Activated CD4-positive, alpha-beta T cell treated with anti-CD3 and anti-CD28 coated beads for 36 hours (primary cell): Measurements from ENCODE around the gene ANKRD29. TPM values are rescaled to one million over a fixed set of nuclear protein-coding genes. Genes with fewer than 3 reads are reported as not detected.
A peak's percentile ranks its signal among the peaks of the same experiment; 100 is the strongest.
"Not testable (repeated sequence)": the region's sequence is repeated elsewhere in the genome, so short reads cannot be mapped to it uniquely, and the experiment has no call there.

ENCODE experiments used
- ATAC-seq: fragments of 200-7000 bp; cut with Tn5 transposase; one replicate; pipeline ENCODE4 v1.10.0; 2021; ENCODE audit warnings: mild to moderate bottlenecking, moderate library complexity
- CTCF ChIA-PET: fragments of 350-600 bp; sonication (Branson Sonifier 250); formaldehyde crosslinking; loops from one replicate; lab custom pipeline; 2021; ENCODE audit warnings: antibody characterized with exemption; lab: Charles Lee
- POLR2A ChIA-PET: fragments of 350-600 bp; sonication (Branson Sonifier 250); formaldehyde crosslinking; loops from one replicate; lab custom pipeline; 2021; ENCODE audit warnings: antibody characterized with exemption, inconsistent platforms; lab: Charles Lee
- DNase-seq: peaks from one replicate; pipeline ENCODE4 v3.0.0-alpha.2; 2020
- H3K27ac Mint-ChIP-seq: one replicate; pipeline ENCODE4 v1.8.0; 2021; ENCODE audit warnings: mixed read lengths
- H3K27me3 Mint-ChIP-seq: one replicate; pipeline ENCODE4 v1.8.0; 2021; ENCODE audit warnings: mixed read lengths
- H3K36me3 Mint-ChIP-seq: one replicate; pipeline ENCODE4 v1.8.0; 2021; ENCODE audit warnings: low read depth, mixed read lengths
- H3K4me1 Mint-ChIP-seq: one replicate; pipeline ENCODE4 v1.8.0; 2021; ENCODE audit warnings: mixed read lengths
- H3K4me3 Mint-ChIP-seq: one replicate; pipeline ENCODE4 v1.8.0; 2021; ENCODE audit warnings: mild to moderate bottlenecking, moderate library complexity, mixed read lengths
- H3K9me3 Mint-ChIP-seq: one replicate; pipeline ENCODE4 v1.8.0; 2021; ENCODE audit warnings: low read depth, mixed read lengths
- intact Hi-C, 2 experiments: fragments of 100-400 bp; cut with DNase I in 1 of 2; cut with micrococcal nuclease in 1 of 2; formaldehyde crosslinking; loops; one replicate each; pipeline versions ENCODE4 v1.14.2 to v1.15.1; 2022 to 2024; cut with DNase I, micrococcal nuclease
- total RNA-seq, 2 experiments: library from RNA; stranded (reverse); gene quantifications; one replicate each; pipeline ENCODE4 v1.2.3, GENCODE V29; 2021

Gene ANKRD29
- total RNA-seq, 2 experiments from 2014 or later, result 0.21 TPM

- POLR2A ChIA-PET, ATAC-seq, H3K27me3 Mint-ChIP-seq, H3K27ac Mint-ChIP-seq, DNase-seq, H3K4me1 Mint-ChIP-seq, H3K9me3 Mint-ChIP-seq, intact Hi-C loops, H3K4me3 Mint-ChIP-seq, H3K36me3 Mint-ChIP-seq: not testable (repeated sequence)
- CTCF ChIA-PET, result interaction anchor here (1.0 to 3.7 kb wide), 4 partner anchors 9 to 90 kb away, joined by 4 to 23 read pairs (median 10); no protein-coding TSS in a partner anchor
These were observed 49.6 kb downstream of the ANKRD29 start for GRCh38 chr18:23613091-23613475.

DNA sequence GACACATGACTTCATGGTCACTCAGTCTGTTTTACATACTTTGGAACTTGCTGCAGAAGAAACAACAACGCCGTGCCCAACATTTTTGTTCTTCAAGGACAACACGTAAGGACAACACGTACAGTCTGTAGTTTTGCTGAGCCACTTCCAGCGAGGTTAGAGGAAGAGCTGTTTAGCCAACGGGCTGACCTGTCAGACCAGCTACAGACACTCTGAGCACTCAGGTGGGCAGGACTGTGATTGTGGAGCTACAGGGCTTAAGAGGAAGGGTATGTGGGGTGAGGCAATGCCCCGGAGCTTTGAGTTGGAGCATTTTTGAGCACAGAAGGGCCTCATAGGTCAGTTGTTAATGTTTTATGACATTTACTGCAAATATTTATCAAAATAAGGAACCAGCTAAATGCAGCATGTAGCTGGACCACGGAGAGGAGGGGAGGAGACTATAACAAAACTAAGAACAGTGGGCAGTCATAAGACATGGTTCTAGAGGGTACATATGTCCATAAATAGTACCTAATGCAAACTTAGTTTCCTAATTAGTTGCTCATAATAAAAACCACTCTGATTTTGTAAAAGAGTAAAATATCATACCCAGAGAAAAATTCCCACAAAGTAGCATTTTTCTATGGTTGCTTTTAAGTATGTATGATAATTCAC, 50.1 kb downstream of the ANKRD29 start:
- no peak for ATAC-seq

GRCh38 chr18:23609390-23610023, 53.2 kb downstream of the ANKRD29 start:
- Mint-ChIP-seq H3K27ac (no peak overlapping the region), H3K36me3 (no peaks in the 10 kb centered on the region), H3K4me3 (no peak overlapping the region), H3K27me3 (no peaks in the 10 kb centered on the region), H3K4me1 (no peaks in the 10 kb centered on the region), H3K9me3 (no peaks in the 10 kb centered on the region)
- POLR2A ChIA-PET, result no interaction called here
- CTCF ChIA-PET, result interaction anchor here (1.6 kb wide), 1 partner anchor 13 kb away, joined by 6 read pairs; no protein-coding TSS in a partner anchor
- DNase-seq (no peak), ATAC-seq (no peak)
- intact Hi-C loops, result no loop called here

More for the DNA sequence above, 50.1 kb downstream of the ANKRD29 start:
- no peak for DNase-seq
- POLR2A ChIA-PET, result no interaction called here
- Mint-ChIP-seq H3K4me3 (no peak overlapping the region), H3K9me3 (no peaks in the 10 kb centered on the region), H3K27me3 (peaks cover 3% of the 10 kb centered on the region), H3K36me3 (no peaks in the 10 kb centered on the region), H3K27ac (no peak overlapping the region), H3K4me1 (no peaks in the 10 kb centered on the region)
- CTCF ChIA-PET, result interaction anchor here (1.0 to 3.7 kb wide), 3 partner anchors 10 to 90 kb away, joined by 4 to 23 read pairs (median 12); no protein-coding TSS in a partner anchor
- intact Hi-C loops, result no loop called here

DNA sequence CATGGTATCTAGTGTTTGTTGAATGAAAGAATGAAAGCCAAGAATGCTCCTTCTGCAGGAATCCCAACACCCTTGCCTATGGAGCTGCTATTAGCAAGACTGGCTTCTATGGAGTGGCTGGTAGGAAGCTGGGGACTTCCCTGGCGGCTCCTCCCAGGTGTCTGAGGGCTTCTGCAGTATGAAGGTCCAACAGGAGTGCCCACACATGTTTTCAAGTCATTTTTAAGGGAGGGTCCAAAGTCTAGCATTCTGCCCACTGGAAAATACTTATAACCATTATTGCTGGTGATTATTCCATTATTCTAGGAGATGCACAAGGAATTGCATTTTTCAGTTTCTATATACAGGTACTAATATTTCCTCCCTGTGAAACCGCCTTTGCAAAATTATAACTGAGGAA, 54.5 kb downstream of the ANKRD29 start:
- ChIA-PET CTCF (interaction anchor here (0.6 to 1.6 kb wide), 4 partner anchors 12 to 95 kb away, joined by 3 to 6 read pairs (median 4); no protein-coding TSS in a partner anchor), POLR2A (no interaction called here)
- Mint-ChIP-seq H3K27me3 (no peaks in the 10 kb centered on the region), H3K4me1 (no peaks in the 10 kb centered on the region), H3K9me3 (no peaks in the 10 kb centered on the region), H3K27ac (no peak overlapping the region), H3K4me3 (no peak overlapping the region), H3K36me3 (no peaks in the 10 kb centered on the region)
- intact Hi-C loops, result no loop called here
- ATAC-seq, result no peak
- no peak for DNase-seq

GRCh38 chr18:23605941-23606340, 56.8 kb downstream of the ANKRD29 start:
- no peaks in the 10 kb centered on the region for H3K9me3 Mint-ChIP-seq
- no peak overlapping the region for H3K4me3 Mint-ChIP-seq
- intact Hi-C loops, result no loop called here
- CTCF ChIA-PET, result interaction anchor here (0.6 to 1.1 kb wide), 5 partner anchors 12 to 98 kb away, joined by 3 to 4 read pairs (median 3); no protein-coding TSS in a partner anchor
- ATAC-seq (no peak), DNase-seq (no peak)
- H3K27ac Mint-ChIP-seq, result no peak overlapping the region
- no peaks in the 10 kb centered on the region for H3K36me3 Mint-ChIP-seq
- no peaks in the 10 kb centered on the region for H3K27me3 Mint-ChIP-seq
- H3K4me1 Mint-ChIP-seq, result no peaks in the 10 kb centered on the region
- POLR2A ChIA-PET, result no interaction called here

DNA sequence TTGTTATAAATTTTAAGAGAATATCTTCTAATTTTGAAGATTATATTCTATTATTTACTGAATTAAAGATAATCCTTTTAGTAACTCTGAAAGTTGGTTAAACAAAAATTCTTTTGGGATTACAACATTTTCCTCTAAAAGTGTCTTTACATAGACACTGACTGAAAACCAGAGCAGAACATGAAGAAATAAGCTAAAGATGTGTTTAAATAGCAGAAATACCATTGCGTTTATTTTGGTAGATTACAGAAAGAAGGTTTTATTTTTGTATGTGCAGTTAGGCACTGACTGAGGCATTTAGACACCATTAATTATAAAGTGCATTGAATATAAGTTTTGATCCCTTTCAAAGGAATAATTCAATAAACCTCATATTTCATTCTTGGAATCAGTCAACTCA, 62.9 kb downstream of the ANKRD29 start:
- intact Hi-C loops, result no loop called here
- Mint-ChIP-seq H3K9me3 (no peaks in the 10 kb centered on the region), H3K27me3 (no peaks in the 10 kb centered on the region), H3K4me1 (no peaks in the 10 kb centered on the region), H3K4me3 (no peak overlapping the region), H3K36me3 (no peaks in the 10 kb centered on the region), H3K27ac (no peak overlapping the region)
- DNase-seq (no peak), ATAC-seq (no peak)
- POLR2A ChIA-PET, result no interaction called here
- CTCF ChIA-PET, result interaction anchor here (1.4 to 3.3 kb wide), 2 partner anchors 14 to 100 kb away, joined by 4 to 12 read pairs; no protein-coding TSS in a partner anchor

DNA sequence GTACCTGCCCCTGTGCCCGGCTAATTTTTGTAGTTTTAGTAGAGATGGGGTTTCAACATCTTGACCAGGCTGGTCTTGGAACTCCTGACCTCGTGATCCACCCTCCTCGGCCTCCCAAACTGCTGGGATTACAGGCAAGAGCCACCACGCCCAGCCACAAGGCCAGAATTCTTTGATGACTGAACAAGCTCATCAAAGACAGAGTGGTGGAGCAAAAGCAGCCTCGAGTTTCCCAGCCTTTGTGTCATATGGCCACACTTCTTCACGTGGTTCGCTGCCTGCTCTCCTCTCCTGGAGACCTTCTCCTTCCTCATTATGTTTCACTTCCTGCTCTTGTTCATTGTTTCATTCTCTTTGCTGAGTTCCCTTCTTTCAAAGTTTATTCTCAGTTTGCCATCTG, 66.5 kb downstream of the ANKRD29 start:
- intact Hi-C loops, result no loop called here
- H3K9me3 Mint-ChIP-seq, result no peaks in the 10 kb centered on the region
- no peak overlapping the region for H3K4me3 Mint-ChIP-seq
- peaks cover 7% of the 10 kb centered on the region for H3K4me1 Mint-ChIP-seq
- H3K27me3 Mint-ChIP-seq, result no peaks in the 10 kb centered on the region
- no peak overlapping the region for H3K27ac Mint-ChIP-seq
- DNase-seq, result no peak
- no peaks in the 10 kb centered on the region for H3K36me3 Mint-ChIP-seq
- POLR2A ChIA-PET, result no interaction called here
- ATAC-seq, result no peak
- CTCF ChIA-PET, result interaction anchor here (0.7 kb wide), 2 partner anchors 12 to 464 kb away, joined by 3 to 4 read pairs; no protein-coding TSS in a partner anchor

DNA sequence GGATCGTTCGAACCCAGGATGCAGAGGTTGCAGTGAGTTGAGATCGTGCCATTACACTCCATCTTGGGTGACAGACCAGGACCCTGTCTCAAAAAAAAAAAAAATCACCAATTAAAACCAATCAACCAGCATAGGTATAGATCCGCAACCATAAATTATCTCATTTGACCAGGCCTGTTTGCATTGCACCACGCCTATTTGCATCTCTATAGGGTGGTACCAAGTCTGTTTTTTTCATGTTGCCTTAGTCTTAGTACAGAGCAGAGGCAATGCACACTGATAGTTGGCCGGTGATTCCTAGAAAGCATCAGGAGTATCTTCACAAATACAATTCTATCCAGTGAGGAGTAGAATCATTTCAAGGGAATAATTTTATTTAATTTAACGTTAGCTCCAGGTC, 67.1 kb downstream of the ANKRD29 start:
- intact Hi-C loops, result no loop called here
- ATAC-seq (no peak), DNase-seq (no peak)
- H3K27me3 Mint-ChIP-seq, result no peaks in the 10 kb centered on the region
- ChIA-PET CTCF (interaction anchor here (0.6 kb wide), 1 partner anchor 10 kb away, joined by 3 read pairs; no protein-coding TSS in a partner anchor), POLR2A (no interaction called here)
- H3K4me3 Mint-ChIP-seq, result no peak overlapping the region
- peaks cover 7% of the 10 kb centered on the region for H3K4me1 Mint-ChIP-seq
- H3K36me3 Mint-ChIP-seq, result no peaks in the 10 kb centered on the region
- H3K27ac Mint-ChIP-seq, result no peak overlapping the region
- H3K9me3 Mint-ChIP-seq, result no peaks in the 10 kb centered on the region

GRCh38 chr18:23593720-23594119, 69.0 kb downstream of the ANKRD29 start:
- peaks cover 7% of the 10 kb centered on the region for H3K4me1 Mint-ChIP-seq
- CTCF ChIA-PET, result interaction anchor here (0.6 to 1.2 kb wide), 3 partner anchors 12 to 145 kb away, joined by 3 to 4 read pairs (median 3); no protein-coding TSS in a partner anchor
- H3K4me3 Mint-ChIP-seq, result no peak overlapping the region
- no peaks in the 10 kb centered on the region for H3K36me3 Mint-ChIP-seq
- H3K9me3 Mint-ChIP-seq, result no peaks in the 10 kb centered on the region
- POLR2A ChIA-PET, result no interaction called here
- intact Hi-C loops, result no loop called here
- DNase-seq (no peak), ATAC-seq (peak; percentile 69)
- H3K27me3 Mint-ChIP-seq, result no peaks in the 10 kb centered on the region
- H3K27ac Mint-ChIP-seq, result no peak overlapping the region

GRCh38 chr18:23592911-23593310, 69.8 kb downstream of the ANKRD29 start:
- no peaks in the 10 kb centered on the region for H3K36me3 Mint-ChIP-seq
- ChIA-PET CTCF (no interaction called here), POLR2A (no interaction called here)
- no peaks in the 10 kb centered on the region for H3K27me3 Mint-ChIP-seq
- DNase-seq (no peak), ATAC-seq (no peak)
- H3K4me3 Mint-ChIP-seq, result no peak overlapping the region
- no peak overlapping the region for H3K27ac Mint-ChIP-seq
- H3K4me1 Mint-ChIP-seq, result peaks cover 7% of the 10 kb centered on the region
- intact Hi-C loops, result no loop called here
- H3K9me3 Mint-ChIP-seq, result no peaks in the 10 kb centered on the region

DNA sequence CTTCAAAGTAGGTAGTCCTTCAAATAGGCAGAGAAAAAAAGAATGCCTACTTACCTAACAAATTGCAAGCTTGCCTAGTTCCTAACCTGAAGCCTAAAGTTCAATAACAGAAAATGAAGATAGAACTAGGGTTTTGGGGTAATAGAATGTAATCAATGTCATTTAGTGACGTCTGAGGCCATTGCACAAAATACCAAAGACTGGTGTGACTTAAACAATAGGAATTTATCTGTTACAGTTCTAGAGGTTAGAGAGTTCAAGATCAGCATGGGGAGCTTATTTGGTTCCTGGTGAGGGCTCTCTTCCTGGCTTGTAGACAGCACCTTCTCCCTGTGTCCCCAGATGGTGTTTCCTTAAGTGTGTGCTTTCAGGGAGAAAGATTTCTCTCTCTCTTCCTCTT, 71.7 kb downstream of the ANKRD29 start:
- Mint-ChIP-seq H3K27ac (no peak overlapping the region), H3K4me3 (no peak overlapping the region), H3K36me3 (no peaks in the 10 kb centered on the region), H3K9me3 (no peaks in the 10 kb centered on the region), H3K4me1 (peaks cover 13% of the 10 kb centered on the region), H3K27me3 (no peaks in the 10 kb centered on the region)
- ATAC-seq (no peak), DNase-seq (no peak)
- ChIA-PET POLR2A (interaction anchor here (0.7 kb wide), 1 partner anchor 62 kb away, joined by 3 read pairs; no protein-coding TSS in a partner anchor), CTCF (interaction anchor here (0.6 to 0.7 kb wide), 2 partner anchors 15 to 323 kb away, joined by 3 read pairs; no protein-coding TSS in a partner anchor)
- intact Hi-C loops, result no loop called here
